Fibroblast of lung (primary cell): Measurements from ENCODE around the gene SLC39A5. TPM values are rescaled to one million over a fixed set of nuclear protein-coding genes. Genes with fewer than 3 reads are reported as not detected.

Experiments
- DNase-seq, 2 donors: peaks; one replicate each; pipeline versions ENCODE4 v3.0.0 to v3.0.0-alpha.2; 2010; ENCODE audit warnings: low read depth in 2 of 2
- H2AFZ ChIP-seq: 2 replicates; pipeline ENCODE4 v1.5.1; 2012; ENCODE audit warnings: low read length, control low read depth, inconsistent platforms
- H3K27ac ChIP-seq: 2 replicates; pipeline ENCODE4 v1.5.1; 2011; ENCODE audit warnings: low read length, control low read depth; ENCODE audit not compliant: insufficient read depth
- H3K27me3 ChIP-seq: 2 replicates; pipeline ENCODE4 v1.5.1; 2011; ENCODE audit warnings: mild to moderate bottlenecking, low read length; ENCODE audit not compliant: control insufficient read depth, insufficient read depth
- H3K36me3 ChIP-seq: 2 replicates; pipeline ENCODE4 v1.5.1; 2011; ENCODE audit warnings: low read length; ENCODE audit not compliant: control insufficient read depth, insufficient read depth
- H3K4me1 ChIP-seq: 2 replicates; pipeline ENCODE4 v1.5.1; 2011; ENCODE audit warnings: low read length; ENCODE audit not compliant: control insufficient read depth, insufficient read depth; ENCODE audit errors: extremely low read depth
- H3K4me2 ChIP-seq: 2 replicates; pipeline ENCODE4 v1.5.1; 2011; ENCODE audit warnings: low read length, control low read depth; ENCODE audit not compliant: insufficient read depth; ENCODE audit errors: extremely low read depth
- H3K4me3 ChIP-seq, 4 experiments: fragments of 200-600 bp in 1 of 4; sonication (generic) in 1 of 4; replicated peaks in 1 of 4; 2 replicates each; pipeline ENCODE4 v1.5.1; 2011 to 2016; ENCODE audit warnings: low read length in 4 of 4, low read depth in 3 of 4, mild to moderate bottlenecking in 3 of 4, control low read depth in 2 of 4, inconsistent platforms in 1 of 4, mixed read lengths in 1 of 4; ENCODE audit not compliant: insufficient read depth in 1 of 4; ENCODE audit errors: control extremely low read depth in 1 of 4
- H3K79me2 ChIP-seq: 2 replicates; pipeline ENCODE4 v1.5.1; 2012; ENCODE audit warnings: mild to moderate bottlenecking, low read length, inconsistent platforms; ENCODE audit not compliant: control insufficient read depth, insufficient read depth
- H3K9ac ChIP-seq: 2 replicates; pipeline ENCODE4 v1.5.1; 2011; ENCODE audit warnings: mild to moderate bottlenecking, low read length, control low read depth; ENCODE audit not compliant: insufficient read depth
- H3K9me3 ChIP-seq: 2 replicates; pipeline ENCODE4 v1.5.1; 2012; ENCODE audit warnings: low read depth, low read length; ENCODE audit not compliant: control insufficient read depth, insufficient read depth
- H4K20me1 ChIP-seq: 2 replicates; pipeline ENCODE4 v1.5.1; 2011; ENCODE audit warnings: low read length; ENCODE audit not compliant: control insufficient read depth, insufficient read depth; ENCODE audit errors: extremely low read depth
- EZH2 ChIP-seq: IDR thresholded peaks from 2 replicates; pipeline ENCODE4 v1.5.1; 2012; ENCODE audit warnings: low read length, control low read depth, mild to moderate bottlenecking; ENCODE audit errors: missing control alignments
- polyA plus RNA-seq, 2 donors: library from polyadenylated mRNA; depleted of rRNA in 1 of 2; stranded (reverse) in 1 of 2; unstranded in 1 of 2; fragments of >200 nt; gene quantifications; 2 replicates each; pipeline ENCODE4 v1.2.1, GENCODE V29; 2011 to 2012; ENCODE audit warnings: missing spikeins in 1 of 2
- total RNA-seq: library from RNA; depleted of rRNA; stranded (reverse); fragments of >200 nt; gene quantifications from 2 replicates; pipeline ENCODE4 v1.2.1, GENCODE V29; 2014
- TF ChIP-seq, protein P1 (sequence below), 2 donors: IDR thresholded peaks in 1 of 2; conservative IDR thresholded peaks in 1 of 2; 1 replicate in 1 of 2; 2 replicates in 1 of 2; pipeline ENCODE4 v1.5.1; 2011 to 2012; ENCODE audit warnings: low read length in 2 of 2, control low read depth in 1 of 2, inconsistent platforms in 1 of 2, low read depth in 1 of 2, mild to moderate bottlenecking in 1 of 2

The SLC39A5 gene
- total and polyA plus RNA-seq, 2 donors (not counting 1 experiment from before 2014, with no cell fraction given): not detected

DNA sequence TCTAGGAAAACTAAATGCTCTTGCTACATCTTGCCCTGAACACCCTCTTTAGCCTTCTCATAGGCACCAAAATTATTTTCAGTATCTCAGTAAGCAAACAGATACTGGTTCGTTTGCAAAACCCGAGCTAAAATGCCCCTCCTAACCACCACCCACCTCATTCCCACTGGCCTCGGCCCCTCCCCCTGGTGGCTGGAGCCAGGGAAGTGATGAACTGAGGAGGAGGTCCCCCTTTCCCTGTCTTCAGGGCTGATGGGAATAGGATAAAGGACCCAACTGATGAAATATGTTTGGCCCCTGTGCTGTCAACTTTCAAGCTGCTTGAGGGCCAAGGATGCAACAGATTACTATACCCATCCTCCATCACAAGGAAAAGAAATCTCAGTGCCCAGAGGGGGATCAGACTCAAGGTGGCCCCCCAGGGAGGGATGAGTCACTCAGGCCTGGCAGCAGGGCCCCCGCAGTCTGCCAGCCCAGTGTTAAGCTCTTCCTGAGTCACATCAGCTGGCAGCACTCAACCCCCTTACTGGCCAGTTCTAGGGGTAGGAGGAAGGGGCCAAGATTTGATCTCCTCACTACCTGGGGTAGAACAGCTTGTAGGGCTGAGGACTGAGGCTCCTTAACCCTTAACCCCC lies 26.6 kb downstream of the SLC39A5 start:
- DNase-seq: peak in 1 of 2 donors; percentile 59
- TF ChIP-seq EZH2: no peak
- TF ChIP-seq, protein P1, sequence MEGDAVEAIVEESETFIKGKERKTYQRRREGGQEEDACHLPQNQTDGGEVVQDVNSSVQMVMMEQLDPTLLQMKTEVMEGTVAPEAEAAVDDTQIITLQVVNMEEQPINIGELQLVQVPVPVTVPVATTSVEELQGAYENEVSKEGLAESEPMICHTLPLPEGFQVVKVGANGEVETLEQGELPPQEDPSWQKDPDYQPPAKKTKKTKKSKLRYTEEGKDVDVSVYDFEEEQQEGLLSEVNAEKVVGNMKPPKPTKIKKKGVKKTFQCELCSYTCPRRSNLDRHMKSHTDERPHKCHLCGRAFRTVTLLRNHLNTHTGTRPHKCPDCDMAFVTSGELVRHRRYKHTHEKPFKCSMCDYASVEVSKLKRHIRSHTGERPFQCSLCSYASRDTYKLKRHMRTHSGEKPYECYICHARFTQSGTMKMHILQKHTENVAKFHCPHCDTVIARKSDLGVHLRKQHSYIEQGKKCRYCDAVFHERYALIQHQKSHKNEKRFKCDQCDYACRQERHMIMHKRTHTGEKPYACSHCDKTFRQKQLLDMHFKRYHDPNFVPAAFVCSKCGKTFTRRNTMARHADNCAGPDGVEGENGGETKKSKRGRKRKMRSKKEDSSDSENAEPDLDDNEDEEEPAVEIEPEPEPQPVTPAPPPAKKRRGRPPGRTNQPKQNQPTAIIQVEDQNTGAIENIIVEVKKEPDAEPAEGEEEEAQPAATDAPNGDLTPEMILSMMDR (conservative IDR thresholded peaks at IDR 0.05 in 1 of 2, IDR thresholded peaks at IDR 0.05 in 1 of 2; ENCODE audit: low read depth in 1 of 2, low read length in 2 of 2): peak in 1 of 2 donors; percentile 15
- Histone ChIP-seq H3K27ac (no peak overlapping the region), H3K79me2 (peaks cover 35% of the 10 kb centered on the region), H3K4me3 (peak overlapping the region; percentile 81 to 85 (median 83)), H3K9ac (no peak overlapping the region), H3K36me3 (peaks cover 32% of the 10 kb centered on the region), H4K20me1 (no peaks in the 10 kb centered on the region), H3K27me3 (no peaks in the 10 kb centered on the region), H3K9me3 (no peaks in the 10 kb centered on the region), H3K4me2 (peak overlapping the region; percentile 92), H2AFZ (no peak overlapping the region), H3K4me1 (peaks cover 11% of the 10 kb centered on the region)

DNA sequence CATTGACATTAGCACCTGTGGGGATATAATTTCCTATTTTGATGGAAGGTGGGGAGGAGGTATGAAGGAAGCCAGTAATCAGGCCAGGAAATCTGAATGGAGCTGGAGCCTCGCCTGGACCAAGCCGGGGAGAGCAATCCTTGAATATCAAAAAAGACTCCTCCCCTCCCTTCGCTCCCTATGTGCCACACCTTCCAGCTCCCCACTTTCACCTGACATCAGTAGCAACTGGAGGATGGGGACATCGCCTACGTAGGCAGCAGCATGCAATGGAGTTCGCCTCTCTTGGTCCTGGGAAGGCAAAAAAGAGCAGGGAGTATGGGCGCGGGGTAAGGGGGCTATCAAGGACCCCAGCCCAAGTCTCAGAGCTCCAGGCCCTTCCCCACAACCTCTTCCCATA lies 27.2 kb downstream of the SLC39A5 start:
- Histone ChIP-seq H3K4me2 (peak overlapping the region; percentile 92), H3K36me3 (peaks cover 28% of the 10 kb centered on the region), H3K4me1 (peaks cover 13% of the 10 kb centered on the region), H3K27me3 (no peaks in the 10 kb centered on the region), H4K20me1 (no peaks in the 10 kb centered on the region), H3K9ac (peak overlapping the region; percentile 81), H3K79me2 (peaks cover 34% of the 10 kb centered on the region), H3K27ac (peak overlapping the region; percentile 6), H3K4me3 (peak overlapping the region; percentile 81 to 85 (median 83)), H3K9me3 (no peaks in the 10 kb centered on the region), H2AFZ (no peak overlapping the region)
- TF ChIP-seq, protein P1 (conservative IDR thresholded peaks at IDR 0.05 in 1 of 2, IDR thresholded peaks at IDR 0.05 in 1 of 2; ENCODE audit: low read depth in 1 of 2, low read length in 2 of 2): no peak
- no peak for TF ChIP-seq EZH2
- no peak for DNase-seq

DNA sequence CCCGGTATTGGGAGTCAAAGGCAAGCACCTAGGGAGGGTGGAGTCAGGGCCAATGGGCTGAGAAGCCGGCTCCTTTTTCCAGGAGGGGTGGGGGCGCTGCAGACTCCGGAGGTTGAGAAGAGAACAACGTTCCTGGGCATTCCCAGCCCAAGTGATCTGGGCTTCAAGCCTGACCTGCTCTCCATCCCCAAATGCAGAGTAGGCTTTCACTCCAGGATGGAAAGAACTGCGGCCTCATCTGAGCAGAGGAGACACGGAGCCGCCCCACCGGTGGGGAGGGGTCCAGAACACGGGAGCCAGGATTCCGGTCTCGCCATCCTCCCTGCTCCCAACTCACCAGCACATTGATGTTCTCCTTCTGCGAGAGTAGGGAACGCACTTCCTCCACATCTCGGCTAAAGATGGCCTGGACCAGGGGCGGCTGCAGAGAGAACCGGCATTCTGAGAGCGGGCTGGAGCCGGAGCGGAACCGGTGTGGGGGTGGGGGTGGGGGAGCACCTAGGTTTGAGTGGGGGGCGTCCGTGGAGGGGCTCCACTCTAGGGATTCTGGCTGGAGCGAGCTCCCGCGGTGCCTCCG lies 27.7 kb downstream of the SLC39A5 start:
- Histone ChIP-seq H3K9ac (peak overlapping the region; percentile 81), H4K20me1 (no peaks in the 10 kb centered on the region), H3K4me3 (peak overlapping the region; percentile 81 to 85 (median 83)), H3K79me2 (peaks cover 34% of the 10 kb centered on the region), H3K4me2 (peak overlapping the region; percentile 92), H3K4me1 (peaks cover 15% of the 10 kb centered on the region), H3K27ac (peak overlapping the region; percentile 70), H2AFZ (no peak overlapping the region), H3K27me3 (no peaks in the 10 kb centered on the region), H3K9me3 (no peaks in the 10 kb centered on the region), H3K36me3 (peaks cover 25% of the 10 kb centered on the region)
- DNase-seq: peak in 1 of 2 donors; percentile 46
- TF ChIP-seq, protein P1 (conservative IDR thresholded peaks at IDR 0.05 in 1 of 2, IDR thresholded peaks at IDR 0.05 in 1 of 2; ENCODE audit: low read depth in 1 of 2, low read length in 2 of 2): no peak
- TF ChIP-seq EZH2: no peak
